Heart left ventricle (tissue), 13 donors: ENCODE measurements around the gene MYB.

ENCODE experiments used
- POLR2A ChIP-seq, 2 donors: fragments of 450-650 bp; IDR thresholded peaks; one replicate each; pipeline ENCODE4 v1.6.1; 2017; ENCODE audit warnings: antibody characterized with exemption in 2 of 2, mild to moderate bottlenecking in 2 of 2, moderate library complexity in 2 of 2
- TF ChIP-seq, protein P1 (sequence below), 12 donors: fragments of 200-600 bp; sonication (generic) in 4 of 12; IDR thresholded peaks; one replicate each; pipeline versions ENCODE4 v1.5.0 to v1.8.0; 2018 to 2022; ENCODE audit warnings: antibody characterized with exemption in 12 of 12, mild to moderate bottlenecking in 5 of 12
- donor health status: ischemic (EF 13 %, LVEDD 7.1; RV severe dilation, severe dysfunction).
- donor health status: DM: no; HTN: yes; CAD: no.
- donor health status: DM: no; HTN: no; CAD: no.
- donor health status: ischemic (EF 25% LVEDD 6.9; RV normal size, moderate dysfunction).
- donor health status: ischemic (EF 25% LVEDD 5.7; RV mildly dilated, moderate dysfunction).
- donor health status: ischemic (EF 35%, LVEDD 5.7; RV mildly dilated, moderate dysfunction).
- donor health status: nonischemic (EF 11% LVEDD 7.7; RV severe dilation, severe dysfunction).
- donor health status: DM: yes; HTN: yes; CAD: no.
- donor health status: PGD.
- donor health status: ischemic (EF 29% LVEDD 5.4; RV normal size, mild dysfunction).
- donor health status: nonischemic (EF 23%, LVEDD 6.1; RV moderate dilation, normal function).

DNA sequence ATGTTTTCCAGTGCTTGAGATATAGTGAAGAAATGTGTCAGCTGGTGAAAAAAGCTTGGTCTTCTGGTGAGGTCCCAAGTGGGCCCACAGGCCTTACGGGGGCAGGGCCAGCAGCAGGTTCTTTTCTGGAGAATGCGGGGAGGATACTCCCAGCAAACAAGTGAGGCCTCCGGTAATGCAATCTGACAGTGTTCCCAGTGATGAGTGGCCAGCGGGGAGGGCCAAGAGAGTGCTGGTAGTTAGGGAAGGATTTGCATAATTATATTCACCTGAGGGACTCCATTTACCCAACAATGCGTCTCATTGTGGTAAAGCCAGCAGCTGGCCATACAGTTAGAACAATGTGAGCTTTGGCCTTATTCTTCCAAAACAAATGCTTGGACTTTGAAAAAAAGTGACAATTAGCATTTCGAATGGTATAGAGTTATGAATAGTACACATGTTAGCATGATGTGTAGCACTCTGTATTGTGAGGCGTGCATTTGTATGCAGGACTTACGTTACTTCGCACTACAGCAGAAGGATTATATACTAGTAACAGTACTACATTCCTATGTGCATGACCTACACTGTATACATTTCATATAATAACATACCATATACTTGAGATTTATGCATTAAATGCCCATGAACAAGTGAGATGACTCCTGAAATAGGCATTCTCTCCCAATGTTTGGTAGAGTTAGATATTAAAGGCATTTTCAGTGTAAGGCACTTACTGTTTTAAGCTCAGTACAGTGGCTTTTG lies 69.8 kb downstream of the MYB start:
- TF ChIP-seq, protein P1, sequence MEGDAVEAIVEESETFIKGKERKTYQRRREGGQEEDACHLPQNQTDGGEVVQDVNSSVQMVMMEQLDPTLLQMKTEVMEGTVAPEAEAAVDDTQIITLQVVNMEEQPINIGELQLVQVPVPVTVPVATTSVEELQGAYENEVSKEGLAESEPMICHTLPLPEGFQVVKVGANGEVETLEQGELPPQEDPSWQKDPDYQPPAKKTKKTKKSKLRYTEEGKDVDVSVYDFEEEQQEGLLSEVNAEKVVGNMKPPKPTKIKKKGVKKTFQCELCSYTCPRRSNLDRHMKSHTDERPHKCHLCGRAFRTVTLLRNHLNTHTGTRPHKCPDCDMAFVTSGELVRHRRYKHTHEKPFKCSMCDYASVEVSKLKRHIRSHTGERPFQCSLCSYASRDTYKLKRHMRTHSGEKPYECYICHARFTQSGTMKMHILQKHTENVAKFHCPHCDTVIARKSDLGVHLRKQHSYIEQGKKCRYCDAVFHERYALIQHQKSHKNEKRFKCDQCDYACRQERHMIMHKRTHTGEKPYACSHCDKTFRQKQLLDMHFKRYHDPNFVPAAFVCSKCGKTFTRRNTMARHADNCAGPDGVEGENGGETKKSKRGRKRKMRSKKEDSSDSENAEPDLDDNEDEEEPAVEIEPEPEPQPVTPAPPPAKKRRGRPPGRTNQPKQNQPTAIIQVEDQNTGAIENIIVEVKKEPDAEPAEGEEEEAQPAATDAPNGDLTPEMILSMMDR (IDR thresholded peaks at IDR 0.05) = no peak
- TF ChIP-seq POLR2A (IDR thresholded peaks at IDR 0.05) = no peak
